ENCODE results near the gene PRKCG. TPM values are rescaled to one million over a fixed set of nuclear protein-coding genes. Genes with fewer than 3 reads are reported as not detected.

Gene PRKCG
- total and polyA plus RNA-seq, 2 experiments from 2014 or later: not detected

DNA sequence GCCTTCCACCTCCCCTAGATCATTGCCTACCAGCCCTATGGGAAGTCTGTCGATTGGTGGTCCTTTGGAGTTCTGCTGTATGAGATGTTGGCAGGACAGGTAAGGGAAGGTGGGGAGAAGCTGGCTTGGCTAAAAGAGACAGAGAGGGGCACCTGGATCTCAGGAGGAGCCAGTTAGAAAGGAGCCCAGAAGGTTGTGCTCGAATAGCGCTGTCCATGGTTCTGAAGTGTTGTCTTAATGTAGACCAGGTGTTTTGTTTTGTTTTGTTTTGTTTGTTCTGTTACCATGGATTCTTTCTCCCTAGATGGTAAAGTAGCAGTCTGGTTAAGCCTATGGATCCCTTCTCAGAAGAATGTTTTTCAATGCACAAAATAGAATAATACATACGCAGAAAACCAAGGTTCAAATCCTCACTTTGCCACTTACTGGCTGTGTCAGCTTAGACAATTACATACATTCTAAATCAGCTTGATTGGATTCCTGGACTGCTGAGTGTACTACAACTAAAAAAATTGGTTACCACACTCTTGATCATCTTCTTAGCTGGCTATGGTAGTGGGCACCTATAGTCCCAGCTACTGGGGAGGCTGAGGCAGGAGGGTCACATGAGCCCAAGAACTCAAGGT is 21.2 kb downstream of the PRKCG start:
- Histone ChIP-seq H3K9ac (no peak overlapping the region), H3K27ac (no peak overlapping the region), H3K4me1 (ENCODE audit: insufficient read depth) (no peaks in the 10 kb centered on the region), H2AFZ (no peak overlapping the region), H3K4me3 (no peak overlapping the region), H3K9me2 (ENCODE audit: insufficient read depth) (no peaks in the 10 kb centered on the region), H4K20me1 (ENCODE audit: insufficient read depth) (no peaks in the 10 kb centered on the region), H3F3A (ENCODE audit: insufficient read depth) (no peaks in the 10 kb centered on the region), H3K4me2 (ENCODE audit: unreplicated experiment) (no peak overlapping the region), H3K9me3 (ENCODE audit: low read depth) (no peaks in the 10 kb centered on the region), H3K27me3 (replicated peaks; ENCODE audit: insufficient read depth) (peaks cover 27% of the 10 kb centered on the region), H3K79me2 (ENCODE audit: insufficient read depth) (no peaks in the 10 kb centered on the region), H3K36me3 (ENCODE audit: low read depth) (no peaks in the 10 kb centered on the region)
- WGBS, 2 experiments (ENCODE audit: low coverage in 1 of 2, low lambda C conversion rate in 2 of 2, missing lambda C conversion rate in 2 of 2): 63 to 68% methylated on average over 4 of the region's 4 CpGs
- no peak for TF ChIP-seq EZH2 (IDR thresholded peaks at IDR 0.05; ENCODE audit: insufficient read depth, poor library complexity, severe bottlenecking)
- TF ChIP-seq EZH2phosphoT487 (IDR thresholded peaks at IDR 0.05; ENCODE audit: insufficient read depth, low read depth): no peak
- in situ Hi-C loops (cut with MboI): no loop called here
- DNase-seq: peak; percentile 62

DNA sequence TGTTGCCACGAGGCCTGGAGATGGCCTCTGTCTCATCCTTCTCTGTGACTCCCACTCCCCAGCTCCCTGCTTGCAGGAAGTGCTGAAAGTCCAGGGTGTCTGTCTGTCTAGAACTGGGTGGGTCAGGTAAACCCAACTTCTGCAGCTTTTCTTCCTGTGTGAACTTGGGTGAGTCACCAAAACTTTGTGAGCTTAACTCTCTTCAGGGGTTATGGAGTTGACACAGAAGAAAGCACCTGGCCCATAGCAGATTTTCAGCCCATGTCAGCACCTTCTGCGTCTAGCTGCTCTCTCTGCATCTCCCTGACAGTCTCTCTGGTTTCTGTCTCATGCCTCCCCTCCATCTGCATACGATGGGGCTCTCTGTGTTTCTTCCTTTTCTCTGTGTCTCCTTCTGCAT is 22.9 kb downstream of the PRKCG start:
- WGBS, 2 experiments (ENCODE audit: low coverage in 1 of 2, low lambda C conversion rate in 2 of 2, missing lambda C conversion rate in 2 of 2): 11% methylated on average over 3 of the region's 3 CpGs
- TF ChIP-seq EZH2 (IDR thresholded peaks at IDR 0.05; ENCODE audit: insufficient read depth, poor library complexity, severe bottlenecking) (no peak), EZH2phosphoT487 (IDR thresholded peaks at IDR 0.05; ENCODE audit: insufficient read depth, low read depth) (no peak)
- Histone ChIP-seq H3K27me3 (replicated peaks; ENCODE audit: insufficient read depth) (peaks cover 38% of the 10 kb centered on the region), H4K20me1 (ENCODE audit: insufficient read depth) (no peaks in the 10 kb centered on the region), H3K4me1 (ENCODE audit: insufficient read depth) (peaks cover 7% of the 10 kb centered on the region; the same call in 1 of the 2 replicates), H3K4me2 (ENCODE audit: unreplicated experiment) (no peak overlapping the region), H3K9me2 (ENCODE audit: insufficient read depth) (no peaks in the 10 kb centered on the region), H3K4me3 (no peak overlapping the region), H3K27ac (no peak overlapping the region), H3K9ac (no peak overlapping the region), H3K36me3 (ENCODE audit: low read depth) (no peaks in the 10 kb centered on the region), H3K79me2 (ENCODE audit: insufficient read depth) (no peaks in the 10 kb centered on the region), H3K9me3 (ENCODE audit: low read depth) (no peaks in the 10 kb centered on the region), H3F3A (ENCODE audit: insufficient read depth) (no peaks in the 10 kb centered on the region), H2AFZ (no peak overlapping the region)
- no peak for DNase-seq
- in situ Hi-C loops (cut with MboI): no loop called here

DNA sequence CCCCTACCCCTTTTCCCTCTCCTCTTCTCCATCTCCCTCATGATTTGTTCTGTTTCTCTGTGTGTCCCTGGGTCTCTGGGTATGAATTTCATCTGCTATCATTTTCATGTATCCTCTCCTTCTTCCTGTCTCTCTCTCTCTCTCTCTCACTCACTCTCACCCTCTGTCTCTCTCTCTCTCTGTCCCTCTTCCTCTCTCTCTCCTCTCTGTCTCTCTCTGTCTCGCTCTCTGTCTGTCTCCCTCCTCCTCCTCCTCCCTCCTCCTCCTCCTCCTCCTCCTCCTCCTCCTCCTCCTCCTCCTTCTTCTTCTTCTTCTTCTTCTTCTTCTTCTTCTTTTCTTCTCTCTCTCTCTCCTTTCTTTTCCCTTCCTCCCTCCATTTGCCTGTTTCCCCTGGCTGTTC is 23.8 kb downstream of the PRKCG start:
- Histone ChIP-seq H3K27me3 (replicated peaks; ENCODE audit: insufficient read depth) (peaks cover 47% of the 10 kb centered on the region), H3K4me2 (ENCODE audit: unreplicated experiment) (no peak overlapping the region), H2AFZ (no peak overlapping the region), H3K27ac (no peak overlapping the region), H3K79me2 (ENCODE audit: insufficient read depth) (no peaks in the 10 kb centered on the region), H3F3A (ENCODE audit: insufficient read depth) (no peaks in the 10 kb centered on the region), H3K4me3 (no peak overlapping the region), H3K9me3 (ENCODE audit: low read depth) (no peaks in the 10 kb centered on the region), H3K9me2 (ENCODE audit: insufficient read depth) (no peaks in the 10 kb centered on the region), H4K20me1 (ENCODE audit: insufficient read depth) (no peaks in the 10 kb centered on the region), H3K36me3 (ENCODE audit: low read depth) (no peaks in the 10 kb centered on the region), H3K9ac (no peak overlapping the region), H3K4me1 (ENCODE audit: insufficient read depth) (peaks cover 7% of the 10 kb centered on the region; the same call in 1 of the 2 replicates)
- WGBS, 2 experiments (ENCODE audit: low coverage in 1 of 2, low lambda C conversion rate in 2 of 2, missing lambda C conversion rate in 2 of 2): 47 to 100% methylated on average over 1 of the region's 1 CpG
- no peak for TF ChIP-seq EZH2 (IDR thresholded peaks at IDR 0.05; ENCODE audit: insufficient read depth, poor library complexity, severe bottlenecking)
- no peak for TF ChIP-seq EZH2phosphoT487 (IDR thresholded peaks at IDR 0.05; ENCODE audit: insufficient read depth, low read depth)
- in situ Hi-C loops (cut with MboI): no loop called here
- DNase-seq: no peak

- Histone ChIP-seq H3K27ac (no peak overlapping the region), H3F3A (ENCODE audit: insufficient read depth) (no peaks in the 10 kb centered on the region), H3K4me2 (ENCODE audit: unreplicated experiment) (peak overlapping the region; percentile 12), H3K9ac (no peak overlapping the region), H4K20me1 (ENCODE audit: insufficient read depth) (no peaks in the 10 kb centered on the region), H3K27me3 (replicated peaks; ENCODE audit: insufficient read depth) (peaks cover 54% of the 10 kb centered on the region), H2AFZ (no peak overlapping the region), H3K9me2 (ENCODE audit: insufficient read depth) (no peaks in the 10 kb centered on the region), H3K36me3 (ENCODE audit: low read depth) (no peaks in the 10 kb centered on the region), H3K79me2 (ENCODE audit: insufficient read depth) (no peaks in the 10 kb centered on the region), H3K4me3 (no peak overlapping the region), H3K4me1 (ENCODE audit: insufficient read depth) (peaks cover 7% of the 10 kb centered on the region; the same call in 1 of the 2 replicates), H3K9me3 (ENCODE audit: low read depth) (no peaks in the 10 kb centered on the region)
- DNase-seq: peak; percentile 45
- TF ChIP-seq EZH2 (IDR thresholded peaks at IDR 0.05; ENCODE audit: insufficient read depth, poor library complexity, severe bottlenecking): peak; percentile 45
- TF ChIP-seq EZH2phosphoT487 (IDR thresholded peaks at IDR 0.05; ENCODE audit: insufficient read depth, low read depth): no peak
- in situ Hi-C loops (cut with MboI): no loop called here
- WGBS, 2 experiments (ENCODE audit: low coverage in 1 of 2, low lambda C conversion rate in 2 of 2, missing lambda C conversion rate in 2 of 2): 11 to 16% methylated on average over 36 to 48 of the region's 48 CpGs
Measured at GRCh38 chr19:53906211-53907192, 24.5 kb downstream of the PRKCG start.

All from GM23248 (cell line).